B cell (primary cell): ENCODE data around the gene FRMD8. TPM values are rescaled to one million over a fixed set of nuclear protein-coding genes. Genes with fewer than 3 reads are reported as not detected.
A peak's percentile ranks its signal among the peaks of the same experiment; 100 is the strongest.

Experiments used
- ATAC-seq: fragments of 200-7000 bp; cut with Tn5 transposase; one replicate; pipeline ENCODE4 v1.10.0; 2021; ENCODE audit warnings: low read depth, mild to moderate bottlenecking, moderate number of reproducible peaks, moderate library complexity
- CTCF ChIA-PET: fragments of 350-600 bp; sonication (Branson Sonifier 250); formaldehyde crosslinking; loops from one replicate; lab custom pipeline; 2021; ENCODE audit warnings: antibody characterized with exemption, inconsistent platforms; lab: Charles Lee
- POLR2A ChIA-PET: fragments of 350-600 bp; sonication (Branson Sonifier 250); formaldehyde crosslinking; loops from one replicate; lab custom pipeline; 2021; ENCODE audit warnings: antibody characterized with exemption; lab: Charles Lee
- DNase-seq: peaks from one replicate; pipeline ENCODE4 v3.0.0; 2013
- H2AFZ ChIP-seq: 2 replicates; pipeline ENCODE4 v1.6.1; 2012; ENCODE audit warnings: mild to moderate bottlenecking, low read depth, low read length; ENCODE audit not compliant: insufficient read depth, poor library complexity, severe bottlenecking
- H3K27ac ChIP-seq, 2 donors: 1 replicate in 1 of 2; 2 replicates in 1 of 2; pipeline ENCODE4 v1.5.1; 2012 to 2013; ENCODE audit warnings: low read length in 2 of 2, mild to moderate bottlenecking in 2 of 2, moderate library complexity in 1 of 2
- H3K27me3 ChIP-seq, 4 experiments: fragments of 200-600 bp in 1 of 4; sonication (generic) in 1 of 4; replicated peaks in 1 of 4; 1 replicate in 2 of 4; 2 replicates in 2 of 4; pipeline versions ENCODE4 v1.6.1 to v1.7.0; 2013 to 2016; ENCODE audit warnings: low read length in 3 of 4, mild to moderate bottlenecking in 2 of 4, mixed read lengths in 1 of 4, moderate library complexity in 1 of 4; ENCODE audit not compliant: insufficient read depth in 4 of 4, control insufficient read depth in 3 of 4; ENCODE audit errors: control extremely low read depth in 1 of 4
- H3K36me3 ChIP-seq, 2 experiments: replicated peaks in 1 of 2; 1 replicate in 1 of 2; 2 replicates in 1 of 2; pipeline versions ENCODE4 v1.6.1 to v1.7.1; 2013; ENCODE audit warnings: low read length in 1 of 2; ENCODE audit not compliant: insufficient read depth in 2 of 2, control insufficient read depth in 1 of 2; ENCODE audit errors: control extremely low read depth in 1 of 2, extremely low read depth in 1 of 2
- H3K4me1 ChIP-seq, 2 donors: fragments of 200-600 bp in 1 of 2; sonication (generic) in 1 of 2; 1 replicate in 1 of 2; 2 replicates in 1 of 2; pipeline versions ENCODE4 v1.5.1 to v1.6.1; 2013 to 2017; ENCODE audit warnings: low read length in 2 of 2; ENCODE audit not compliant: control insufficient read depth in 2 of 2, insufficient read depth in 2 of 2
- H3K4me2 ChIP-seq: replicated peaks from 2 replicates; pipeline ENCODE3; 2012; ENCODE audit warnings: mild to moderate bottlenecking, low read depth, low read length; ENCODE audit not compliant: poor library complexity, severe bottlenecking
- H3K4me3 ChIP-seq, 5 experiments: fragments of 200-600 bp in 1 of 5; sonication (generic) in 1 of 5; 1 replicate in 3 of 5; 2 replicates in 2 of 5; pipeline versions ENCODE4 v1.5.1 to v1.7.0; 2011 to 2016; ENCODE audit warnings: low read length in 4 of 5, mild to moderate bottlenecking in 4 of 5, low read depth in 2 of 5, control low read depth in 1 of 5, moderate library complexity in 1 of 5; ENCODE audit not compliant: insufficient read depth in 1 of 5; ENCODE audit errors: control extremely low read depth in 1 of 5, extremely low read depth in 1 of 5
- H3K79me2 ChIP-seq: fragments of 200-600 bp; sonication (generic); one replicate; pipeline ENCODE4 v1.6.0; 2016; ENCODE audit warnings: low read length; ENCODE audit not compliant: control insufficient read depth, insufficient read depth
- H3K9ac ChIP-seq: fragments of 200-600 bp; sonication (generic); 2 replicates; pipeline ENCODE4 v1.6.1; 2017; ENCODE audit warnings: mild to moderate bottlenecking, low read length, moderate library complexity
- H3K9me3 ChIP-seq, 3 donors: one replicate each; pipeline versions ENCODE4 v1.6.1 to v1.7.1; 2013; ENCODE audit warnings: low read length in 2 of 3; ENCODE audit not compliant: control insufficient read depth in 2 of 3, insufficient read depth in 1 of 3; ENCODE audit errors: control extremely low read depth in 1 of 3
- H4K20me1 ChIP-seq: 2 replicates; pipeline ENCODE4 v1.6.0; 2012; ENCODE audit warnings: mild to moderate bottlenecking, low read length; ENCODE audit not compliant: insufficient read depth, control insufficient read depth, poor library complexity, severe bottlenecking
- H3K27ac Mint-ChIP-seq: one replicate; pipeline ENCODE4 v1.8.0; 2021; ENCODE audit warnings: mixed read lengths
- H3K27me3 Mint-ChIP-seq: one replicate; pipeline ENCODE4 v1.8.0; 2021; ENCODE audit warnings: mixed read lengths
- H3K4me1 Mint-ChIP-seq: one replicate; pipeline ENCODE4 v1.8.0; 2021; ENCODE audit warnings: mixed read lengths
- H3K4me3 Mint-ChIP-seq: one replicate; pipeline ENCODE4 v1.8.0; 2021; ENCODE audit warnings: mixed read lengths
- H3K9me3 Mint-ChIP-seq: one replicate; pipeline ENCODE4 v1.8.0; 2022; ENCODE audit warnings: mixed read lengths; ENCODE audit not compliant: insufficient read depth
- EZH2 ChIP-seq: IDR thresholded peaks from 2 replicates; pipeline ENCODE4 v1.6.1; 2012; ENCODE audit warnings: borderline replicate concordance, low read depth, mild to moderate bottlenecking, moderate library complexity, low read length; ENCODE audit not compliant: insufficient read depth, poor library complexity, severe bottlenecking
- WGBS: methylation state at CpG from one replicate; pipeline ENCODE4 v1.1.5; 2013; ENCODE audit warnings: missing lambda C conversion rate; ENCODE audit not compliant: insufficient coverage; 5-methylcytosine and 5-hydroxymethylcytosine counted together
- intact Hi-C: fragments of 100-400 bp; cut with micrococcal nuclease; formaldehyde crosslinking; loops from one replicate; pipeline ENCODE4 v1.10.0; 2022
- polyA plus RNA-seq: library from polyadenylated mRNA; depleted of rRNA; stranded (reverse); fragments of >200 nt; gene quantifications from 2 replicates; pipeline ENCODE4 v1.2.3, GENCODE V29; 2012
- total RNA-seq, 2 donors: library from RNA; stranded (reverse); fragments of 120-200 nt in 1 of 2; gene quantifications; 1 replicate in 1 of 2; 2 replicates in 1 of 2; pipeline versions ENCODE4 v1.2.3 to v1.2.4, GENCODE V29; 2013 to 2022
- TF ChIP-seq, protein P1 (sequence below): fragments of 200-600 bp; IDR thresholded peaks from one replicate; pipeline ENCODE4 v1.8.0; 2022; ENCODE audit warnings: antibody characterized with exemption, mild to moderate bottlenecking

The FRMD8 gene
- total and polyA plus RNA-seq, 2 donors (not counting 1 experiment from before 2014, with no cell fraction given), result 44.3 to 73.6 TPM

- ATAC-seq (no peak), DNase-seq (no peak)
- intact Hi-C loops, result loop anchor here (5.0 kb wide), 1 partner anchor 188 kb away; the partner anchor contains the start of genes FAM89B and ZNRD2
- ChIA-PET POLR2A (interaction anchor here (0.6 to 7.2 kb wide), 5 partner anchors 21 to 124 kb away, joined by 3 to 107 read pairs (median 49); partner anchors contain the start of genes MALAT1 and NEAT1), CTCF (interaction anchor here (0.8 to 12.5 kb wide), 5 partner anchors 31 to 120 kb away, joined by 3 to 252 read pairs (median 9); partner anchors contain the start of gene MALAT1)
- Histone ChIP-seq H3K4me1 (peaks cover 42 to 75% of the 10 kb centered on the region in 2 donors), H3K4me3 (no peak overlapping the region), H3K27ac (peak overlapping the region in 1 of 2 donors; percentile 91), H3K79me2 (peaks cover 69% of the 10 kb centered on the region), H4K20me1 (peaks cover 17% of the 10 kb centered on the region), H2AFZ (no peak overlapping the region), H3K9ac (no peak overlapping the region), H3K27me3 (no peaks in the 10 kb centered on the region), H3K4me2 (no peak overlapping the region), H3K36me3 (peaks cover 0 to 15% of the 10 kb centered on the region in 2 experiments), H3K9me3 (no peaks in the 10 kb centered on the region)
- H3K4me3 Mint-ChIP-seq, result peak overlapping the region; percentile 92
- peak overlapping the region; percentile 92 for H3K27ac Mint-ChIP-seq
- H3K4me1 Mint-ChIP-seq, result peaks cover 61% of the 10 kb centered on the region
- no peaks in the 10 kb centered on the region for H3K27me3 Mint-ChIP-seq
- no peak for TF ChIP-seq EZH2
- TF ChIP-seq, protein P1, sequence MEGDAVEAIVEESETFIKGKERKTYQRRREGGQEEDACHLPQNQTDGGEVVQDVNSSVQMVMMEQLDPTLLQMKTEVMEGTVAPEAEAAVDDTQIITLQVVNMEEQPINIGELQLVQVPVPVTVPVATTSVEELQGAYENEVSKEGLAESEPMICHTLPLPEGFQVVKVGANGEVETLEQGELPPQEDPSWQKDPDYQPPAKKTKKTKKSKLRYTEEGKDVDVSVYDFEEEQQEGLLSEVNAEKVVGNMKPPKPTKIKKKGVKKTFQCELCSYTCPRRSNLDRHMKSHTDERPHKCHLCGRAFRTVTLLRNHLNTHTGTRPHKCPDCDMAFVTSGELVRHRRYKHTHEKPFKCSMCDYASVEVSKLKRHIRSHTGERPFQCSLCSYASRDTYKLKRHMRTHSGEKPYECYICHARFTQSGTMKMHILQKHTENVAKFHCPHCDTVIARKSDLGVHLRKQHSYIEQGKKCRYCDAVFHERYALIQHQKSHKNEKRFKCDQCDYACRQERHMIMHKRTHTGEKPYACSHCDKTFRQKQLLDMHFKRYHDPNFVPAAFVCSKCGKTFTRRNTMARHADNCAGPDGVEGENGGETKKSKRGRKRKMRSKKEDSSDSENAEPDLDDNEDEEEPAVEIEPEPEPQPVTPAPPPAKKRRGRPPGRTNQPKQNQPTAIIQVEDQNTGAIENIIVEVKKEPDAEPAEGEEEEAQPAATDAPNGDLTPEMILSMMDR, result no peak
- WGBS, result 87% methylated on average over 6 of the region's 8 CpGs
- H3K9me3 Mint-ChIP-seq, result no peaks in the 10 kb centered on the region
These were observed 2.0 kb upstream of the FRMD8 start for GRCh38 chr11:65384301-65384889.

DNA sequence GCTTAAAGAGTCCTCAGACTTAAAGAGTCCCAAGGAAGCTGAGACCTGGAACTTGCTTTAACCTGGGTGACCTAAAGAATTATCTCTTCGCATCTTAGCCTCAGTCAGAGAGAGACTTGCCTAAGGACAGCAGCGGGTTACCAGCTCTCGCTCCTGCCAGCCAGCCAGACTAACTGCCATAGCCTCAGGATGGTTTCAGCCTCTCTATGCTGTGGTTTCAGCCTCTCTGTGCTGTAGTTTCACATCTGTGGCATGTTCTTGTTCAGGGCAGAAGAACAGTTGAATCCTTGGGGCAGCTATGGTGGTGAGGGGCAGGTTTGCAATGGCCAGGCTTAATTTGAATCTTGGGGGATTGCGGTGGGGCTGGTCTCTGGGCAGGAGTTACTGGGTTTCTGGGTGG is 2.3 kb downstream of the FRMD8 start:
- WGBS, result 97% methylated on average over 4 of the region's 4 CpGs
- no peaks in the 10 kb centered on the region for H3K27me3 Mint-ChIP-seq
- ATAC-seq (no peak), DNase-seq (no peak)
- no peak overlapping the region for H3K4me3 ChIP-seq
- CTCF ChIA-PET, result interaction anchor here (0.6 to 12.5 kb wide), 8 partner anchors 10 to 199 kb away, joined by 3 to 252 read pairs (median 4); partner anchors contain the start of genes MALAT1 and NEAT1
- intact Hi-C loops, result no loop called here
- peaks cover 83% of the 10 kb centered on the region for H3K79me2 ChIP-seq
- H3K36me3 ChIP-seq, result peaks cover 0 to 42% of the 10 kb centered on the region in 2 experiments
- POLR2A ChIA-PET, result interaction anchor here (0.6 to 3.2 kb wide), 6 partner anchors 14 to 664 kb away, joined by 3 to 32 read pairs (median 4); partner anchors contain the start of gene SCYL1
- H3K9ac ChIP-seq, result no peak overlapping the region
- H3K4me2 ChIP-seq, result peak overlapping the region; percentile 97
- H3K27ac ChIP-seq, result peak overlapping the region in 1 of 2 donors; percentile 19
- no peak overlapping the region for H2AFZ ChIP-seq
- H4K20me1 ChIP-seq, result peaks cover 55% of the 10 kb centered on the region
- peak overlapping the region; percentile 93 for H3K4me3 Mint-ChIP-seq
- no peaks in the 10 kb centered on the region for H3K9me3 ChIP-seq
- peaks cover 65% of the 10 kb centered on the region for H3K4me1 Mint-ChIP-seq
- H3K27ac Mint-ChIP-seq, result peak overlapping the region; percentile 15
- TF ChIP-seq EZH2, result no peak
- TF ChIP-seq, protein P1, result no peak
- no peaks in the 10 kb centered on the region for H3K9me3 Mint-ChIP-seq
- H3K4me1 ChIP-seq, result peaks cover 45 to 73% of the 10 kb centered on the region in 2 donors
- no peaks in the 10 kb centered on the region for H3K27me3 ChIP-seq
